ENCODE data around the gene GHRH. TPM values are rescaled to one million over a fixed set of nuclear protein-coding genes. Genes with fewer than 3 reads are reported as not detected.
A peak's percentile ranks its signal among the peaks of the same experiment; 100 is the strongest.

Gene GHRH
- total and polyA plus RNA-seq, 2 donors (not counting 1 experiment from before 2014, with no cell fraction given): not detected

GRCh38 chr20:37225146-37225545, 36.5 kb downstream of the GHRH start:
- Histone ChIP-seq H3K27ac (ENCODE audit: low read length in 2 of 2) (no peak overlapping the region), H4K20me1 (ENCODE audit: control insufficient read depth, insufficient read depth, low read length, poor library complexity, severe bottlenecking) (no peaks in the 10 kb centered on the region), H3K27me3 (replicated peaks in 1 of 4; ENCODE audit: control extremely low read depth in 1 of 4, control insufficient read depth in 3 of 4, insufficient read depth in 4 of 4, low read length in 3 of 4) (no peaks in the 10 kb centered on the region), H3K79me2 (ENCODE audit: control insufficient read depth, insufficient read depth, low read length) (no peaks in the 10 kb centered on the region), H3K4me3 (ENCODE audit: control extremely low read depth in 1 of 5, extremely low read depth in 1 of 5, insufficient read depth in 1 of 5, low read depth in 2 of 5, low read length in 4 of 5) (no peak overlapping the region), H2AFZ (ENCODE audit: insufficient read depth, low read depth, low read length, poor library complexity, severe bottlenecking) (no peak overlapping the region), H3K9ac (ENCODE audit: low read length) (no peak overlapping the region), H3K4me1 (ENCODE audit: control insufficient read depth in 2 of 2, insufficient read depth in 2 of 2, low read length in 2 of 2) (peaks cover 5% of the 10 kb centered on the region in 2 donors), H3K36me3 (replicated peaks in 1 of 2; ENCODE audit: control extremely low read depth in 1 of 2, control insufficient read depth in 1 of 2, extremely low read depth in 1 of 2, insufficient read depth in 2 of 2, low read length in 1 of 2) (peaks cover 6 to 80% of the 10 kb centered on the region in 2 experiments), H3K9me3 (ENCODE audit: control extremely low read depth in 1 of 3, control insufficient read depth in 2 of 3, insufficient read depth in 1 of 3, low read length in 2 of 3) (no peaks in the 10 kb centered on the region), H3K4me2 (replicated peaks; ENCODE audit: low read depth, low read length, poor library complexity, severe bottlenecking) (no peak overlapping the region)
- Mint-ChIP-seq H3K4me3 (no peak overlapping the region), H3K9me3 (ENCODE audit: insufficient read depth) (no peaks in the 10 kb centered on the region), H3K27ac (no peak overlapping the region), H3K27me3 (no peaks in the 10 kb centered on the region), H3K4me1 (peaks cover 6% of the 10 kb centered on the region)
- POLR2A ChIA-PET: no interaction called here
- 92% methylated on average over 2 of the region's 5 CpGs for WGBS (ENCODE audit: insufficient coverage)
- CTCF ChIA-PET: interaction anchor here (1.1 to 3.9 kb wide), 2 partner anchors 29 to 310 kb away, joined by 3 to 15 read pairs; no protein-coding TSS in a partner anchor
- DNase-seq: no peak
- intact Hi-C loops (cut with micrococcal nuclease): no loop called here
- TF ChIP-seq EZH2 (IDR thresholded peaks at IDR 0.05; ENCODE audit: borderline replicate concordance, insufficient read depth, low read depth, low read length, poor library complexity, severe bottlenecking): no peak
- no peak for TF ChIP-seq CTCF (IDR thresholded peaks at IDR 0.05)
- ATAC-seq (ENCODE audit: low read depth): no peak

DNA sequence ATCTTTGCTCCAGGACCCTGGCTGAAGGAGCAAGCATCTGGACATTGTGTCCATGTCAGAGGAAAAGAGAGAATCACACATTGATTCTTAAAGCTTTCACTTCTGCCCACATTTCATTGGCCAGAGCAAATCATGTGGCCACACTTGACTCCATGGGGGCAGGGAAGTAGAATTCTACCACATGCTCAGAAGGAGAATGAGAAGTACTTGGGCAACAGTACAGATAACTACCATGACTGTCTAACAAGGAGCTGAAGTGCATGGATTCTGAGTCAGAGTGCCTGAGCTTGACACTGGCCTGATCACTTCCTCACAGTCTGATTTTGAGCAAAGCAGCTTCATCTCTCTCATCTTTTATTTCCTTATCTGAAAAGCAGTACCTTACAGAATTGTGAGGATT, 38.6 kb downstream of the GHRH start:
- DNase-seq: peak; percentile 30
- POLR2A ChIA-PET: no interaction called here

More for the DNA sequence above, 38.6 kb downstream of the GHRH start:
- CTCF ChIA-PET: interaction anchor here (1.2 to 3.9 kb wide), 2 partner anchors 27 to 30 kb away, joined by 3 to 15 read pairs; no protein-coding TSS in a partner anchor
- peak; percentile 58 for ATAC-seq (ENCODE audit: low read depth)
- no peak overlapping the region for H3K4me3 Mint-ChIP-seq
- H3K4me3 ChIP-seq (ENCODE audit: control extremely low read depth in 1 of 5, extremely low read depth in 1 of 5, insufficient read depth in 1 of 5, low read depth in 2 of 5, low read length in 4 of 5): no peak overlapping the region
- no peak overlapping the region for H2AFZ ChIP-seq (ENCODE audit: insufficient read depth, low read depth, low read length, poor library complexity, severe bottlenecking)
- intact Hi-C loops (cut with micrococcal nuclease): no loop called here
- no peaks in the 10 kb centered on the region for H3K9me3 ChIP-seq (ENCODE audit: control extremely low read depth in 1 of 3, control insufficient read depth in 2 of 3, insufficient read depth in 1 of 3, low read length in 2 of 3)
- peaks cover 5% of the 10 kb centered on the region in 2 donors for H3K4me1 ChIP-seq (ENCODE audit: control insufficient read depth in 2 of 2, insufficient read depth in 2 of 2, low read length in 2 of 2)
- H3K36me3 ChIP-seq (replicated peaks in 1 of 2; ENCODE audit: control extremely low read depth in 1 of 2, control insufficient read depth in 1 of 2, extremely low read depth in 1 of 2, insufficient read depth in 2 of 2, low read length in 1 of 2): peaks cover 6 to 75% of the 10 kb centered on the region in 2 experiments
- no peaks in the 10 kb centered on the region for H3K79me2 ChIP-seq (ENCODE audit: control insufficient read depth, insufficient read depth, low read length)
- H3K4me2 ChIP-seq (replicated peaks; ENCODE audit: low read depth, low read length, poor library complexity, severe bottlenecking): no peak overlapping the region
- H3K9ac ChIP-seq (ENCODE audit: low read length): no peak overlapping the region
- TF ChIP-seq EZH2 (IDR thresholded peaks at IDR 0.05; ENCODE audit: borderline replicate concordance, insufficient read depth, low read depth, low read length, poor library complexity, severe bottlenecking) (no peak), CTCF (IDR thresholded peaks at IDR 0.05) (no peak)
- H3K27ac ChIP-seq (ENCODE audit: low read length in 2 of 2): peak overlapping the region in 1 of 2 donors; percentile 28
- peak overlapping the region; percentile 20 for H3K27ac Mint-ChIP-seq
- H3K4me1 Mint-ChIP-seq: peaks cover 6% of the 10 kb centered on the region
- H4K20me1 ChIP-seq (ENCODE audit: control insufficient read depth, insufficient read depth, low read length, poor library complexity, severe bottlenecking): no peaks in the 10 kb centered on the region
- no peaks in the 10 kb centered on the region for H3K9me3 Mint-ChIP-seq (ENCODE audit: insufficient read depth)
- H3K27me3 ChIP-seq (replicated peaks in 1 of 4; ENCODE audit: control extremely low read depth in 1 of 4, control insufficient read depth in 3 of 4, insufficient read depth in 4 of 4, low read length in 3 of 4): no peaks in the 10 kb centered on the region
- H3K27me3 Mint-ChIP-seq: no peaks in the 10 kb centered on the region
